GM13977 (cell line): ENCODE measurements around the gene DNAL1.

Experiments
- DNase-seq: peaks from one replicate; pipeline ENCODE4 v3.0.0; 2012; ENCODE audit warnings: low spot score
- in situ Hi-C: fragments of 300-500 bp; cut with MboI; formaldehyde crosslinking; loops from one replicate; pipeline ENCODE4 v1.12.0; 2022; ENCODE audit warnings: low sequenced_read_pairs, low pct_unique_long_range_greater_than_20kb, mixed read lengths, inconsistent platforms; ENCODE audit not compliant: unreplicated experiment
- TF ChIP-seq, protein P1 (sequence below): IDR thresholded peaks from 2 replicates; pipeline ENCODE4 v1.5.1; 2012; ENCODE audit warnings: mild to moderate bottlenecking, control low read depth; ENCODE audit not compliant: insufficient read depth; ENCODE audit errors: extremely low read depth, missing control alignments

DNAL1 gene, protein sequence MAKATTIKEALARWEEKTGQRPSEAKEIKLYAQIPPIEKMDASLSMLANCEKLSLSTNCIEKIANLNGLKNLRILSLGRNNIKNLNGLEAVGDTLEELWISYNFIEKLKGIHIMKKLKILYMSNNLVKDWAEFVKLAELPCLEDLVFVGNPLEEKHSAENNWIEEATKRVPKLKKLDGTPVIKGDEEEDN

DNA sequence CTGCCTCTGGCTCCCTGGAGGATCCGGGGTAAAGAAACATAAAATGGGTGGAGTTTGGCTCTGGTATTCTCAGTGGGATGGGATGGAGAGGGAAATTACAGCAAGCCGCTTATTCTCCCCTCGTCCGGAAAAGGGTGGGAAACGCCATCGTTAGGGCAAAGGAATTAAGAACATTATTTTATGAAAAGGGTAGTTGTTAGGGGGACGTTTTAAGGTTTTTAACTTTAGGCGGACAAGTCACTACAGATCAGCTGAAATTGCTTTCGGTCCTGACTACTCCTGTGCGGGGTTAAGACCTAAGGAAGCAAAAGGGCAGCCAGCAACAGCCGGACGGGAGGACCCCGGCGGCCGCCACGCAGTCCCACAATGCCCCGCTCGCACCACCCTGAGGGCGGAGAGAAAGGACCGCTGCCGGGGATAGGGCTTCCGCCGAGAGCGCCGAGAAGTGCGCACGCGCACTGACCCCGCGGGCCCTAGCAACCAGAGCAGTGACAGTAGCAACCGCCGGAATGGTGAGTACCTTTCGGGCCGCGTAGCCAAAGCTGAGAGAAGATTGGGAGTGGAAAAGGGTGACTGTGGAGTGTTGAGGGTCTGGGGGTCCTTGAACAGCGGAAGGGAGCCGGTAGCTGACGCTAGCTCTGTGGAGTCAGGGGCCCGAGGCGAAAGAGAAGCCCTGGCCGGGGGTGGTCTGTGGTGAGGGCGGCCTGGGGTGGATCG, at the start of gene DNAL1:
TSS of gene DNAL1 (plus strand) at position 456 of the 717 bp plus-strand sequence. CDS start at position 510, 54 bp downstream.
- TF ChIP-seq, protein P1, sequence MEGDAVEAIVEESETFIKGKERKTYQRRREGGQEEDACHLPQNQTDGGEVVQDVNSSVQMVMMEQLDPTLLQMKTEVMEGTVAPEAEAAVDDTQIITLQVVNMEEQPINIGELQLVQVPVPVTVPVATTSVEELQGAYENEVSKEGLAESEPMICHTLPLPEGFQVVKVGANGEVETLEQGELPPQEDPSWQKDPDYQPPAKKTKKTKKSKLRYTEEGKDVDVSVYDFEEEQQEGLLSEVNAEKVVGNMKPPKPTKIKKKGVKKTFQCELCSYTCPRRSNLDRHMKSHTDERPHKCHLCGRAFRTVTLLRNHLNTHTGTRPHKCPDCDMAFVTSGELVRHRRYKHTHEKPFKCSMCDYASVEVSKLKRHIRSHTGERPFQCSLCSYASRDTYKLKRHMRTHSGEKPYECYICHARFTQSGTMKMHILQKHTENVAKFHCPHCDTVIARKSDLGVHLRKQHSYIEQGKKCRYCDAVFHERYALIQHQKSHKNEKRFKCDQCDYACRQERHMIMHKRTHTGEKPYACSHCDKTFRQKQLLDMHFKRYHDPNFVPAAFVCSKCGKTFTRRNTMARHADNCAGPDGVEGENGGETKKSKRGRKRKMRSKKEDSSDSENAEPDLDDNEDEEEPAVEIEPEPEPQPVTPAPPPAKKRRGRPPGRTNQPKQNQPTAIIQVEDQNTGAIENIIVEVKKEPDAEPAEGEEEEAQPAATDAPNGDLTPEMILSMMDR, result no peak
- DNase-seq, result peak; percentile 96
- in situ Hi-C loops, result no loop called here

DNA sequence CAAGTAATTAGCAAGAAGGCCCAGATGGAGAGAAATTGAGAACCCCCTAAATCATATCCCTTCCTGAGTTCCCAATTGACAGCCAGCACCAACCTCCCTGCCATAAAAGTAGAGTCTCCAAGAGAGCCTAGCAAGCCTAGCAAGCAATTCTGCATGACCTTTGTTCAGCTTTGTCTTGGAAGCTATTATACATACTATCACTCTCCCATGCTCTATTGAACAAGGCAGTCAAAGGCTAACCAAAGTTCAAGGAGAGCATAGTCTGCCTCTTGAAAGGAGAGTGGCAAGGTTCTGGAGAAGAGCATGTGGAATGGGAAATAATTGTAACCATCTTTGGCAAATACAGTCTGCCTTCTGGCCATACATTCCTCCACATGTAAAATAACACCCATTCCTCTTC, 45.3 kb upstream of the DNAL1 start:
- in situ Hi-C loops, result no loop called here
- TF ChIP-seq, protein P1, result no peak
- DNase-seq, result no peak

DNA sequence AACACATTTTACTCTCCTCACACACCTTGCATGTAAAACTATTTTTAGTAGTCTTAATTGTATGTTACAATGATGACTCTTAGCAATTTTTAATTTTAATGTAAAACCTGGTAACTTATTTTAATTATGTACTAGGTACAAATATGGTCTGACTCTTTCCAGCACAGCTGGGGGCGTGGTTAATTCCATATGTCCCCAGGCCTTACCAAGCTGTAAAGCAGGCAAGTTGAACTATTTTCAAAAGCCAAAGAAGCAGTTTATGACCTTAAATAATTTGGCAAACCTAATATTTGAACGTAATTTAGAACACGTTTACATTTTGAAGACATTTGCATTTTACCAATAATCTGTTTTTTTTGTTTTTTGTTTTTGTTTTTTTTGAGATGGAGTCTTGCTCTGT, 41.8 kb upstream of the DNAL1 start:
- in situ Hi-C loops, result no loop called here
- DNase-seq, result no peak
- TF ChIP-seq, protein P1, result no peak

DNA sequence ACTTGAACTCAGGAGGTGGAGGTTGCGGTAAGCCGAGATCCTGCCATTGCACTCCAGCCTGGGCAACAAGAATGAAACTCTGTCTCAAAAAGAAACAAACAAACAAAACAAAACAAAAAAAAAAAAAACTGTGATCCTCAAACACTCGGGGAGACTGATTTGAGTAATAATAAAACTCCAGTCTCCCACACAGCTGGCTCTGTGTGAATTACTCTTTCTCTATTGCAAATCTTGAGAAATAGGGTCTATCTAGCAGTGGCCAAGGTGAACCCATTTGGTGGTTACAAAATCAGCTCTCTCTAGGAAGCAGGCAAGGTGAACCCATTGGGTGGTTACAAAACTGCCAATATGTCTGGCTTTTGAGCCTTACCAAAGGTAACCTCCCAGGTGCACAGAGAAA, 38.5 kb upstream of the DNAL1 start:
- in situ Hi-C loops, result no loop called here

DNA sequence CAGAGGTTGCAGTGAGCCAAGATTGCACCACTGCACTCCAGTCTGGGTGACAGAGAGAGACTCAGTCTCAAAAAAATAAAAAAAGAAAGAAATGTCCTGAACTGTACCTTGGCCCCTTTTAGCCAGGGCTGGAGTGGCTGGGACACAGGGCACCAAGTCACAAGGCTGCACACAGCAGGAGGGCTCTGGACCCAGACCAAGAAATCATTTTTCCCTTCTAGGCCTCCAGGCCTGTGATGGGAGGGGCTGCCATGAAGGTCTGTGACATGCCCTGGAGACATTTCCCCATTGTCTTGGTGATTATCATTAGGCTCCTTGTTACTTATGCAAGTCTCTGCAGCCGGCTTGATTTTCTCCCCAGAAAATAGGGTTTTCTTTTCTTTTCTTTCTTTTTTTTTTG, 37.5 kb upstream of the DNAL1 start:
- in situ Hi-C loops, result no loop called here
- TF ChIP-seq, protein P1, result no peak
- DNase-seq, result no peak

More for the DNA sequence above, 38.5 kb upstream of the DNAL1 start:
- no peak for DNase-seq
- TF ChIP-seq, protein P1, result no peak

DNA sequence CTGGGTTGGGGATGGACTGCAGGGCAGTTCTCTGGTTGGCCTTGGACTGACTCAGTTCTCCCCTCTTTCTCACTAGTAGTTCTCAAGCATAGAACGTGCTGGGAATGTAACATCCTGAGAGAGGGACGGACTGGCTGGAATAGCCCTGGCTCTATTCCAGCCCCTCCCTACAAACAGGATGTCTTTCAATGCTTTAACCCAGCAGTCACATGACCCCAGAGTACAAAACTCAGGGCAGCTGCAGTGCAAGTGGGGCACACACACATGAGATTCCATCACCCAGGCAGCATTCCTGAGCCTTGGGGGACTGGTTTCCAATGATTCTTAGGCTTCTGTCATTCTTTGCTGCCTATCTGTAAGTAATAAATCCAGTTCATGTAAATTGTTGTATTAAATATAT, 34.1 kb upstream of the DNAL1 start:
- TF ChIP-seq, protein P1, result no peak
- in situ Hi-C loops, result no loop called here
- DNase-seq, result no peak
